Ectodermal cell (in vitro differentiated cells): Measurements from ENCODE around the gene PABPC3.

ENCODE experiments used
- H3K27ac ChIP-seq: 2 replicates; pipeline ENCODE4 v1.7.0; 2013; ENCODE audit warnings: mild to moderate bottlenecking, low read depth, low read length; ENCODE audit not compliant: insufficient read depth, poor library complexity, severe bottlenecking
- H3K27me3 ChIP-seq: 2 replicates; pipeline ENCODE4 v1.7.0; 2013; ENCODE audit warnings: mild to moderate bottlenecking, low read length; ENCODE audit not compliant: insufficient read depth, control insufficient read depth, poor library complexity, severe bottlenecking
- H3K36me3 ChIP-seq: one replicate; pipeline ENCODE4 v1.7.0; 2013; ENCODE audit warnings: low read length; ENCODE audit not compliant: control insufficient read depth, insufficient read depth
- H3K4me1 ChIP-seq: one replicate; pipeline ENCODE4 v1.7.0; 2013; ENCODE audit warnings: low read length; ENCODE audit not compliant: control insufficient read depth, insufficient read depth
- H3K4me3 ChIP-seq: 2 replicates; pipeline ENCODE4 v1.7.0; 2013; ENCODE audit warnings: low read depth, low read length, control low read depth; ENCODE audit not compliant: insufficient read depth
- H3K9me3 ChIP-seq: 2 replicates; pipeline ENCODE4 v1.7.0; 2013; ENCODE audit warnings: mild to moderate bottlenecking, low read length, moderate library complexity; ENCODE audit not compliant: control insufficient read depth
- WGBS, 2 experiments: methylation state at CpG; one replicate each; pipeline ENCODE4 v1.1.7; 2013; ENCODE audit warnings: missing lambda C conversion rate in 2 of 2; 5-methylcytosine and 5-hydroxymethylcytosine counted together

Gene PABPC3

GRCh38 chr13:25135896-25136295, 40.0 kb downstream of the PABPC3 start:
- H3K27me3 ChIP-seq, result no peaks in the 10 kb centered on the region
- no peaks in the 10 kb centered on the region for H3K36me3 ChIP-seq
- WGBS, 2 experiments, result 94 to 98% methylated on average over 4 of the region's 4 CpGs
- peaks cover 3% of the 10 kb centered on the region for H3K9me3 ChIP-seq
- peaks cover 12% of the 10 kb centered on the region for H3K4me1 ChIP-seq
- no peak overlapping the region for H3K4me3 ChIP-seq
- no peak overlapping the region for H3K27ac ChIP-seq

GRCh38 chr13:25136880-25137787, 41.2 kb downstream of the PABPC3 start:
- Histone ChIP-seq H3K4me3 (no peak overlapping the region), H3K27ac (peak overlapping the region; percentile 16), H3K27me3 (no peaks in the 10 kb centered on the region), H3K36me3 (no peaks in the 10 kb centered on the region), H3K9me3 (peaks cover 3% of the 10 kb centered on the region), H3K4me1 (peaks cover 10% of the 10 kb centered on the region)
- 1 to 2% methylated on average over 15 of the region's 15 CpGs for WGBS, 2 experiments

GRCh38 chr13:25137788-25138115, 41.8 kb downstream of the PABPC3 start:
- WGBS, 2 experiments, result 57% methylated on average over 3 of the region's 3 CpGs
- H3K4me1 ChIP-seq, result peaks cover 10% of the 10 kb centered on the region
- H3K27me3 ChIP-seq, result no peaks in the 10 kb centered on the region
- H3K36me3 ChIP-seq, result no peaks in the 10 kb centered on the region
- H3K9me3 ChIP-seq, result peaks cover 3% of the 10 kb centered on the region
- no peak overlapping the region for H3K4me3 ChIP-seq
- no peak overlapping the region for H3K27ac ChIP-seq

- 78 to 79% methylated on average over 5 of the region's 5 CpGs for WGBS, 2 experiments
- H3K27ac ChIP-seq, result no peak overlapping the region
- H3K36me3 ChIP-seq, result no peaks in the 10 kb centered on the region
- peaks cover 10% of the 10 kb centered on the region for H3K4me1 ChIP-seq
- H3K27me3 ChIP-seq, result no peaks in the 10 kb centered on the region
- H3K4me3 ChIP-seq, result no peak overlapping the region
- no peaks in the 10 kb centered on the region for H3K9me3 ChIP-seq
Measured at GRCh38 chr13:25141042-25141441, 45.1 kb downstream of the PABPC3 start.

GRCh38 chr13:25143706-25144105, 47.8 kb downstream of the PABPC3 start:
- Histone ChIP-seq H3K4me3 (no peak overlapping the region), H3K36me3 (no peaks in the 10 kb centered on the region), H3K27ac (no peak overlapping the region), H3K4me1 (no peaks in the 10 kb centered on the region), H3K27me3 (no peaks in the 10 kb centered on the region), H3K9me3 (no peaks in the 10 kb centered on the region)
- 95 to 97% methylated on average over 7 of the region's 7 CpGs for WGBS, 2 experiments

- Histone ChIP-seq H3K27ac (no peak overlapping the region), H3K4me1 (no peaks in the 10 kb centered on the region), H3K4me3 (no peak overlapping the region), H3K36me3 (no peaks in the 10 kb centered on the region), H3K27me3 (no peaks in the 10 kb centered on the region), H3K9me3 (no peaks in the 10 kb centered on the region)
- WGBS, 2 experiments, result 90 to 96% methylated on average over 4 of the region's 4 CpGs
Measured at GRCh38 chr13:25147638-25148401, 51.9 kb downstream of the PABPC3 start.

- 93 to 95% methylated on average over 5 of the region's 5 CpGs for WGBS, 2 experiments
- Histone ChIP-seq H3K27ac (no peak overlapping the region), H3K9me3 (no peaks in the 10 kb centered on the region), H3K27me3 (no peaks in the 10 kb centered on the region), H3K36me3 (no peaks in the 10 kb centered on the region), H3K4me1 (no peaks in the 10 kb centered on the region), H3K4me3 (no peak overlapping the region)
Measured at GRCh38 chr13:25148402-25148771, 52.5 kb downstream of the PABPC3 start.
